ENCODE results near the gene KCNH1. TPM values are rescaled to one million over a fixed set of nuclear protein-coding genes. Genes with fewer than 3 reads are reported as not detected.

KCNH1 gene
- total and polyA plus RNA-seq, 2 experiments from 2014 or later, result 0.28 TPM; not detected in 1

- TF ChIP-seq EZH2 (IDR thresholded peaks at IDR 0.05; ENCODE audit: low read depth, unreplicated experiment) (no peak), JUNB (IDR thresholded peaks at IDR 0.05; ENCODE audit: unreplicated experiment) (no peak), REST (IDR thresholded peaks at IDR 0.05; ENCODE audit: unreplicated experiment) (no peak), ZNF331 (CRISPR knock-in tag; IDR thresholded peaks at IDR 0.05; ENCODE audit: low read depth) (no peak), CREB1 (CRISPR knock-in tag; IDR thresholded peaks at IDR 0.05; ENCODE audit: low read depth) (no peak)
- TF ChIP-seq, protein P1, sequence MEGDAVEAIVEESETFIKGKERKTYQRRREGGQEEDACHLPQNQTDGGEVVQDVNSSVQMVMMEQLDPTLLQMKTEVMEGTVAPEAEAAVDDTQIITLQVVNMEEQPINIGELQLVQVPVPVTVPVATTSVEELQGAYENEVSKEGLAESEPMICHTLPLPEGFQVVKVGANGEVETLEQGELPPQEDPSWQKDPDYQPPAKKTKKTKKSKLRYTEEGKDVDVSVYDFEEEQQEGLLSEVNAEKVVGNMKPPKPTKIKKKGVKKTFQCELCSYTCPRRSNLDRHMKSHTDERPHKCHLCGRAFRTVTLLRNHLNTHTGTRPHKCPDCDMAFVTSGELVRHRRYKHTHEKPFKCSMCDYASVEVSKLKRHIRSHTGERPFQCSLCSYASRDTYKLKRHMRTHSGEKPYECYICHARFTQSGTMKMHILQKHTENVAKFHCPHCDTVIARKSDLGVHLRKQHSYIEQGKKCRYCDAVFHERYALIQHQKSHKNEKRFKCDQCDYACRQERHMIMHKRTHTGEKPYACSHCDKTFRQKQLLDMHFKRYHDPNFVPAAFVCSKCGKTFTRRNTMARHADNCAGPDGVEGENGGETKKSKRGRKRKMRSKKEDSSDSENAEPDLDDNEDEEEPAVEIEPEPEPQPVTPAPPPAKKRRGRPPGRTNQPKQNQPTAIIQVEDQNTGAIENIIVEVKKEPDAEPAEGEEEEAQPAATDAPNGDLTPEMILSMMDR (conservative IDR thresholded peaks at IDR 0.05; ENCODE audit: low read depth in 2 of 2), result no peak
Observed at GRCh38 chr1:210650403-210650802, 483.5 kb downstream of the KCNH1 start (continued).

DNA sequence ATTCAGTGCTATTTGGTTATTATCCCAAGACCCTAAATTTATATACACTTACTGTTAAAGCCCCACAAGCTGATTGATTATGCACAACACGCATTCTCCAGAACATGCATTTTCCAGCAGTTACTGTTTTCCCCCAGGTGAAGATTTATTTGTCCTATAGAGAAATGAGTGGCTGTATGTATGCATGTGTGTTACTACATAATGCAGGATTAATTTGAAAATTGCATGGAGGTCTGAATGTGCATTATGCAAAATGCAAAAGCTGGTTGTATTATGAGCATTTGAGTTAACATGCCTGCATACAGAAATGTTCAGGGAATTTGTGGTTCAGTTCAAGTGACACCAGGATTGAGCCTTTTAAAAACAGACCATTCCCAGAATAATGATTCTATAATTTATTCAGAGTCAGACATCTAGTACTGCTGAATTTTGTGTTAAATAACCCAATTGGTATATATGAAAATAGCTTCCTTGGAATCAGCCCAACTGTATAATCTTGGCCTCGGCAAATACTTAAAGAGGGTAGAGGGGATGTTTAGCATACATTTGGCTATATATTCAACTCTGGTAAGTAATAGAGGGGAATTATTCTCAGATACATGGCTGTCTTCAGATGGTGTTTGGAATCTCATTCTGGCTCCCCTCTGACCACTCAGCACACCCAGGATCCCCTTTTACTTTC, 485.2 kb downstream of the KCNH1 start:
- Mint-ChIP-seq H3K4me1 (peaks cover 13% of the 10 kb centered on the region; the same call in 2 of the 3 replicates), H3K9me3 (peaks cover 2% of the 10 kb centered on the region), H3K4me3 (no peak overlapping the region), H3K36me3 (ENCODE audit: low read depth) (no peaks in the 10 kb centered on the region), H3K27me3 (ENCODE audit: insufficient read depth, low read depth, poor library complexity) (no peaks in the 10 kb centered on the region), H3K27ac (no peak overlapping the region)
- Histone ChIP-seq H4K20me1 (replicated peaks; ENCODE audit: insufficient read depth) (no peaks in the 10 kb centered on the region), H3K9me2 (ENCODE audit: insufficient read depth) (no peaks in the 10 kb centered on the region), H3K79me2 (replicated peaks; ENCODE audit: insufficient read depth) (no peaks in the 10 kb centered on the region), H3K27ac (ENCODE audit: low read depth) (no peak overlapping the region), H3K27me3 (ENCODE audit: insufficient read depth) (no peaks in the 10 kb centered on the region), H3K36me3 (ENCODE audit: insufficient read depth) (no peaks in the 10 kb centered on the region), H3K4me3 (no peak overlapping the region), H3K4me2 (no peak overlapping the region), H2AFZ (no peak overlapping the region), H3F3A (replicated peaks; ENCODE audit: low read depth) (no peaks in the 10 kb centered on the region), H3K4me1 (ENCODE audit: insufficient read depth) (no peaks in the 10 kb centered on the region)
- DNase-seq (ENCODE audit: low spot score), result no peak
- no peak for ATAC-seq
- TF ChIP-seq ZNF331 (CRISPR knock-in tag; IDR thresholded peaks at IDR 0.05; ENCODE audit: low read depth) (no peak), STAT1 (IDR thresholded peaks at IDR 0.05; ENCODE audit: unreplicated experiment) (no peak), REST (IDR thresholded peaks at IDR 0.05; ENCODE audit: unreplicated experiment) (no peak), JUNB (IDR thresholded peaks at IDR 0.05; ENCODE audit: unreplicated experiment) (no peak)
- TF ChIP-seq, protein P2, sequence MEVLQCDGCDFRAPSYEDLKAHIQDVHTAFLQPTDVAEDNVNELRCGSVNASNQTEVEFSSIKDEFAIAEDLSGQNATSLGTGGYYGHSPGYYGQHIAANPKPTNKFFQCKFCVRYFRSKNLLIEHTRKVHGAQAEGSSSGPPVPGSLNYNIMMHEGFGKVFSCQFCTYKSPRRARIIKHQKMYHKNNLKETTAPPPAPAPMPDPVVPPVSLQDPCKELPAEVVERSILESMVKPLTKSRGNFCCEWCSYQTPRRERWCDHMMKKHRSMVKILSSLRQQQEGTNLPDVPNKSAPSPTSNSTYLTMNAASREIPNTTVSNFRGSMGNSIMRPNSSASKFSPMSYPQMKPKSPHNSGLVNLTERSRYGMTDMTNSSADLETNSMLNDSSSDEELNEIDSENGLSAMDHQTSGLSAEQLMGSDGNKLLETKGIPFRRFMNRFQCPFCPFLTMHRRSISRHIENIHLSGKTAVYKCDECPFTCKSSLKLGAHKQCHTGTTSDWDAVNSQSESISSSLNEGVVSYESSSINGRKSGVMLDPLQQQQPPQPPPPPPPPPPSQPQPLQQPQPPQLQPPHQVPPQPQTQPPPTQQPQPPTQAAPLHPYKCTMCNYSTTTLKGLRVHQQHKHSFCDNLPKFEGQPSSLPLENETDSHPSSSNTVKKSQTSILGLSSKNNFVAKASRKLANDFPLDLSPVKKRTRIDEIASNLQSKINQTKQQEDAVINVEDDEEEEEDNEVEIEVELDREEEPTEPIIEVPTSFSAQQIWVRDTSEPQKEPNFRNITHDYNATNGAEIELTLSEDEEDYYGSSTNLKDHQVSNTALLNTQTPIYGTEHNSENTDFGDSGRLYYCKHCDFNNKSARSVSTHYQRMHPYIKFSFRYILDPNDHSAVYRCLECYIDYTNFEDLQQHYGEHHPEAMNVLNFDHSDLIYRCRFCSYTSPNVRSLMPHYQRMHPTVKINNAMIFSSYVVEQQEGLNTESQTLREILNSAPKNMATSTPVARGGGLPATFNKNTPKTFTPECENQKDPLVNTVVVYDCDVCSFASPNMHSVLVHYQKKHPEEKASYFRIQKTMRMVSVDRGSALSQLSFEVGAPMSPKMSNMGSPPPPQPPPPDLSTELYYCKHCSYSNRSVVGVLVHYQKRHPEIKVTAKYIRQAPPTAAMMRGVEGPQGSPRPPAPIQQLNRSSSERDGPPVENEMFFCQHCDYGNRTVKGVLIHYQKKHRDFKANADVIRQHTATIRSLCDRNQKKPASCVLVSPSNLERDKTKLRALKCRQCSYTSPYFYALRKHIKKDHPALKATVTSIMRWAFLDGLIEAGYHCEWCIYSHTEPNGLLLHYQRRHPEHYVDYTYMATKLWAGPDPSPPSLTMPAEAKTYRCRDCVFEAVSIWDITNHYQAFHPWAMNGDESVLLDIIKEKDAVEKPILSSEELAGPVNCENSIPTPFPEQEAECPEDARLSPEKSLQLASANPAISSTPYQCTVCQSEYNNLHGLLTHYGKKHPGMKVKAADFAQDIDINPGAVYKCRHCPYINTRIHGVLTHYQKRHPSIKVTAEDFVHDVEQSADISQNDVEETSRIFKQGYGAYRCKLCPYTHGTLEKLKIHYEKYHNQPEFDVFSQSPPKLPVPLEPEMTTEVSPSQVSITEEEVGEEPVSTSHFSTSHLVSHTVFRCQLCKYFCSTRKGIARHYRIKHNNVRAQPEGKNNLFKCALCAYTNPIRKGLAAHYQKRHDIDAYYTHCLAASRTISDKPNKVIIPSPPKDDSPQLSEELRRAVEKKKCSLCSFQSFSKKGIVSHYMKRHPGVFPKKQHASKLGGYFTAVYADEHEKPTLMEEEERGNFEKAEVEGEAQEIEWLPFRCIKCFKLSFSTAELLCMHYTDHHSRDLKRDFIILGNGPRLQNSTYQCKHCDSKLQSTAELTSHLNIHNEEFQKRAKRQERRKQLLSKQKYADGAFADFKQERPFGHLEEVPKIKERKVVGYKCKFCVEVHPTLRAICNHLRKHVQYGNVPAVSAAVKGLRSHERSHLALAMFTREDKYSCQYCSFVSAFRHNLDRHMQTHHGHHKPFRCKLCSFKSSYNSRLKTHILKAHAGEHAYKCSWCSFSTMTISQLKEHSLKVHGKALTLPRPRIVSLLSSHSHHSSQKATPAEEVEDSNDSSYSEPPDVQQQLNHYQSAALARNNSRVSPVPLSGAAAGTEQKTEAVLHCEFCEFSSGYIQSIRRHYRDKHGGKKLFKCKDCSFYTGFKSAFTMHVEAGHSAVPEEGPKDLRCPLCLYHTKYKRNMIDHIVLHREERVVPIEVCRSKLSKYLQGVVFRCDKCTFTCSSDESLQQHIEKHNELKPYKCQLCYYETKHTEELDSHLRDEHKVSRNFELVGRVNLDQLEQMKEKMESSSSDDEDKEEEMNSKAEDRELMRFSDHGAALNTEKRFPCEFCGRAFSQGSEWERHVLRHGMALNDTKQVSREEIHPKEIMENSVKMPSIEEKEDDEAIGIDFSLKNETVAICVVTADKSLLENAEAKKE (CRISPR knock-in tag; IDR thresholded peaks at IDR 0.05), result no peak

All from GM23338 (cell line).